GM18951 (cell line): Measurements from ENCODE around the gene ASTN2.

Experiments
- POLR2A ChIP-seq: IDR thresholded peaks from 4 replicates; pipeline ENCODE4 v1.6.1; 2011; ENCODE audit warnings: mild to moderate bottlenecking; ENCODE audit not compliant: insufficient read length, insufficient read depth; ENCODE audit errors: extremely low read depth
- in situ Hi-C: fragments of 300-500 bp; cut with MboI; formaldehyde crosslinking; loops from one replicate; pipeline ENCODE4 v1.12.0; 2022; ENCODE audit warnings: low sequenced_read_pairs, mixed read lengths, inconsistent platforms; ENCODE audit not compliant: unreplicated experiment

Gene ASTN2

GRCh38 chr9:116959809-116960208 is 455.0 kb downstream of the ASTN2 start:
- no peak for TF ChIP-seq POLR2A

GRCh38 chr9:116958881-116959280 is 456.0 kb downstream of the ASTN2 start:
- in situ Hi-C loops, result no loop called here
- TF ChIP-seq POLR2A, result no peak

More at GRCh38 chr9:116959809-116960208, 455.0 kb downstream of the ASTN2 start:
- in situ Hi-C loops, result no loop called here

DNA sequence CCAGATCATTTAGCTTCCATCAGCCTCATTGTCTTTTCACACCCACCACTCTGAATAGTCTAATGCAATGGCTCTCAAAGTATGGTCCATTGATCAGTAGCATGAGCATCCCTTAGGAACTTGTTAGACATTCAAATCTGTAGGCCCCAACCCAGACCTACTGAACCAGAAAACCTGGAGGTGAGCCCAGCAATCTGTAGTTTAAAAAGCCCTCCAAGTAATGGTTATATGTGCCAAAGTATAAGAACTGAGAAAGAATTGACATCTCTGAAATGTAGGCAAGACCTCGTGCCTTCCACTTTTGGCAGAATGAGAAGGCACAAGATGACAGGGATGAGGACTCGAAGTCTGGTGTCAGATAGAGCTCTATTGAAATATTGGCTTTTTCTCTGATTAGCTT is 460.1 kb downstream of the ASTN2 start:
- no peak for TF ChIP-seq POLR2A
- in situ Hi-C loops, result no loop called here

- in situ Hi-C loops, result no loop called here
Measured at GRCh38 chr9:116953271-116953670, 461.6 kb downstream of the ASTN2 start.

DNA sequence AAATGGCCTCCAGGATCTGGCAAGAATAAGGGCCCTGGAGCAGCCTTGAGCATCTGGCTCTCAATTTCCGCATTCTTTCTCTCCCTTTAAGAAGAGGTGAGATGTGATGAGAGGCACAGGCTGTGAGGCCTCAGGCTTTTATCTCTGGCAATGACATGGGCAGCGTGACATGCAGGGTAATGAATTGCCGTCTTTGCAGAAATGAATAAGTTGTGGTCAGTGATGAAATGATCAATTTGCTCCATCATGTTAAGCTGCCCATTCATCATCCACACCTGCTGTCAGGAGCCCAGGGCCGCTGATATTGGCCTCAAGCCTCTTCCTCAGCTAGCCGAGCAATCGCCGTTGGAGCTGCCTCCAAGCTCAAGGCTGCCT is 462.4 kb downstream of the ASTN2 start:
- no peak for TF ChIP-seq POLR2A
- in situ Hi-C loops, result no loop called here

More at GRCh38 chr9:116953271-116953670, 461.6 kb downstream of the ASTN2 start:
- no peak for TF ChIP-seq POLR2A

DNA sequence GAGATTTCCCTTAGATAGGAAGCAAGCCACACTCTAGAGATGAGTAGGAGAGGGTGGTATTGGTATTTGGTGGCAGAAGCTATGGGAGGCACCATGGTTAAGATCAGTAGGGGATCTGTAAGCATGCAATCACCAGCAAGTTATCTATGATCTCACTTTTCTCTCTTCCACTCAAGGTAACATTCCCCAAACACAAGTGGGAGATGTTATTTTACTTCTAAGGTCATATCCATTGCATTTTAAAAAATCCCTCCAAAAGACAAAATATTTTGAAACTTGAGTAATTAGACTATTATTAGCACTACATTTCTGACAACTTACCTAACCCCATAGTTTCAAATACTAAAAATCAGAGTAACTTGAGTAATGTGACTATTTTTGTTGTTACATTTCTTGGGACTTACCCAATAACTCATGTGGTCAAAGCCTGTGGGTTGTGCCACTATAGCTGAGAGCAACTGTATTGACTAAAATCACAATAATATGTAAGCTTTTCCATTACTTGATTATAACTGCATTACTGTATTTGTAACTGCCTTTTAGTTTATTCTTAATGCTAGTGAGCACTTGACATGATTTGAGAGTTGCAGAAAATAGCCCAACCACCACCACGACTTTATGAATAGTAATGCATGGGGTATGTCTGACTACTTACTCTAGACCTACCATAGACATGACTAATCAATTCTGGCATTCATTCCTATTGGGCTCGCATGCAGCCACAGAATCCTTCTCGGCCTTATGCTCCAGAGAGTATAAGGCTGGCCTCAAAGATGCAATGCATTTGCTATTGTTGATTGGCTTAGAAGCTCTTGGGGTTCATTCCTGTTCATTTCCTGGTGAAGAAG is 463.0 kb downstream of the ASTN2 start:
- no peak for TF ChIP-seq POLR2A
- in situ Hi-C loops, result no loop called here

- in situ Hi-C loops, result no loop called here
- no peak for TF ChIP-seq POLR2A
Measured at GRCh38 chr9:116945817-116946216, 469.0 kb downstream of the ASTN2 start.

- in situ Hi-C loops, result no loop called here
Measured at GRCh38 chr9:116944714-116945534, 469.9 kb downstream of the ASTN2 start.

GRCh38 chr9:116943970-116944369 is 470.9 kb downstream of the ASTN2 start:
- TF ChIP-seq POLR2A, result no peak
- in situ Hi-C loops, result no loop called here

More at GRCh38 chr9:116944714-116945534, 469.9 kb downstream of the ASTN2 start:
- no peak for TF ChIP-seq POLR2A

- in situ Hi-C loops, result no loop called here
- no peak for TF ChIP-seq POLR2A
Measured at GRCh38 chr9:116942593-116943061, 472.2 kb downstream of the ASTN2 start.

- no peak for TF ChIP-seq POLR2A
- in situ Hi-C loops, result no loop called here
Measured at GRCh38 chr9:116941266-116941665, 473.6 kb downstream of the ASTN2 start.

DNA sequence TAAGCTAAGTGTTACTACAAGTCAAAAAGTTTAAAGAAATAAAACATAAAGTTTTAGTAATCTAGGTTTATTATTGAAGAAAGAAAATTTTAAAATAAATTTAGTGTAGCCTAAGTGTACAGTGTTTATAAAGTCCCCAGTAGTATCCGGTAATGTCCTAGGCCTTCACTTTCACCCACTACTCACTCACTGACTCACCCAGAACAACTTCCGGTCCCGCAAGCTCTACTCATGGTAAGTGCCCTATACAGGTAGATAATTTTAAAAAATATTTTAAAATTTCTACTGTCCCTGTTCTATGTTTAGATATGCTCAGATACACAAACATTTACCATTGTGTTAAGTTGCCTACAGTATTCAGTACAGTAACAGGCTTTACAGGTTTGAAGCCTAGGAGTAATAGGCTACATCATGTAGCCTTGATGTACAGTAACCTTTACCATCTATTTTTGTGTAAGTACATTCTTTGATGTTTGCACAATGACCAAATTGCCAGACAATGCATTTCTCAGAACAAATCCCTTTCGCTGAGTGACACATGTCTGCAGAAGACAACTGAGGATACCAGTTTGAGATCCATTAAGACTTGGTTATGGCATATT is 474.1 kb downstream of the ASTN2 start:
- in situ Hi-C loops, result no loop called here
- TF ChIP-seq POLR2A, result no peak

DNA sequence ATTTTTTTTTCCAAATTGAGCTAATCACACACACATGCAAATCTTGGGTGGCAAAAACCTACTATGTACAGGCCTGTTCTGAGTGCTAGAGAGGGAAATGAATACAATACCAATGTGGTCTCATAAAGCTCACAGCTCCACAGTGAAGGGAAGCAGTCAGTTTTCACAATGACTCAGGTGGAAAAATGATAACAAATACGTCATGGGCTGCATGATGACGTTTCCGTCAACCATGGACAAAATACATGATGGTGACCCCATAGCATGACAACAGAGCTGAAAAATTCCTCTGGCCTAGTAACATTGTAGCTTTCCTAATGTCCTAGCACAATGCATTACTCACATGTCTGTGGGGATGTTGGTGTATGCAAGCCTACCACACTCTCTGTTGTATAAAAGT is 475.2 kb downstream of the ASTN2 start:
- in situ Hi-C loops, result no loop called here
- no peak for TF ChIP-seq POLR2A
